Right ventricle myocardium superior (tissue), 1 donor: Measurements from ENCODE around the gene AFAP1. TPM values are rescaled to one million over a fixed set of nuclear protein-coding genes. Genes with fewer than 3 reads are reported as not detected.

Experiments used
- ATAC-seq: fragments of 200-7000 bp; cut with Tn5 transposase; one replicate; pipeline ENCODE4 v1.9.1; 2020; ENCODE audit warnings: mild to moderate bottlenecking; ENCODE audit not compliant: poor library complexity
- DNase-seq: peaks from one replicate; pipeline ENCODE4 v3.0.0-alpha.2; 2020
- intact Hi-C: fragments of 100-400 bp; cut with DNase I; formaldehyde crosslinking; loops from one replicate; pipeline ENCODE4 v1.11.2; 2022
- total RNA-seq: library from RNA; stranded (reverse); fragmentation: NEBNext Ultra II Directional; extraction: Animal tissue kit (Norgen Biotek cat#: 25700); gene quantifications from one replicate; pipeline ENCODE4 v1.2.1, GENCODE V29; 2021
- donor health status: DM: no; HTN: yes; CAD: no; lungs with severe emphysema.

AFAP1 gene
- total RNA-seq, 1 donor from 2014 or later, result 6.2 TPM

- ATAC-seq, result no peak
- peak; percentile 20 for DNase-seq
- intact Hi-C loops, result no loop called here
Observed at GRCh38 chr4:7762376-7763030, 177.2 kb downstream of the AFAP1 start.

GRCh38 chr4:7761720-7762119 is 177.9 kb downstream of the AFAP1 start:
- ATAC-seq (peak; percentile 89), DNase-seq (peak; percentile 89)
- intact Hi-C loops, result loop anchor here (1.0 kb wide), 1 partner anchor 41 kb away; no protein-coding TSS in a partner anchor

GRCh38 chr4:7761312-7761711 is 178.3 kb downstream of the AFAP1 start:
- peak; percentile 30 for DNase-seq
- intact Hi-C loops, result loop anchor here (1.0 kb wide), 1 partner anchor 41 kb away; no protein-coding TSS in a partner anchor

GRCh38 chr4:7760706-7761105 is 179.0 kb downstream of the AFAP1 start:
- DNase-seq (peak; percentile 27), ATAC-seq (no peak)
- intact Hi-C loops, result loop anchor here (1.0 kb wide), 1 partner anchor 42 kb away; no protein-coding TSS in a partner anchor

More at GRCh38 chr4:7761312-7761711, 178.3 kb downstream of the AFAP1 start:
- ATAC-seq, result no peak

GRCh38 chr4:7760228-7760627 is 179.4 kb downstream of the AFAP1 start:
- no peak for ATAC-seq
- peak; percentile 37 for DNase-seq
- intact Hi-C loops, result no loop called here

GRCh38 chr4:7759635-7760034 is 180.0 kb downstream of the AFAP1 start:
- DNase-seq, result peak; percentile 41
- no peak for ATAC-seq
- intact Hi-C loops, result no loop called here

GRCh38 chr4:7759216-7759615 is 180.4 kb downstream of the AFAP1 start:
- ATAC-seq (no peak), DNase-seq (no peak)
- intact Hi-C loops, result no loop called here

- DNase-seq (peak; percentile 35), ATAC-seq (no peak)
- intact Hi-C loops, result no loop called here
Observed at GRCh38 chr4:7758476-7758875, 181.2 kb downstream of the AFAP1 start.

- DNase-seq (peak; percentile 40), ATAC-seq (no peak)
- intact Hi-C loops, result no loop called here
Observed at GRCh38 chr4:7757501-7758471, 181.9 kb downstream of the AFAP1 start.

- DNase-seq (peak; percentile 36), ATAC-seq (no peak)
- intact Hi-C loops, result no loop called here
Observed at GRCh38 chr4:7756561-7757355, 182.9 kb downstream of the AFAP1 start.

- ATAC-seq, result no peak
- peak; percentile 33 for DNase-seq
- intact Hi-C loops, result no loop called here
Observed at GRCh38 chr4:7756071-7756470, 183.6 kb downstream of the AFAP1 start.

- DNase-seq, result peak; percentile 26
- intact Hi-C loops, result no loop called here
- ATAC-seq, result no peak
Observed at GRCh38 chr4:7755561-7755960, 184.1 kb downstream of the AFAP1 start.

GRCh38 chr4:7754565-7755262 is 184.9 kb downstream of the AFAP1 start:
- intact Hi-C loops, result no loop called here
- ATAC-seq (no peak), DNase-seq (peak; percentile 31)

GRCh38 chr4:7753931-7754465 is 185.7 kb downstream of the AFAP1 start:
- ATAC-seq (no peak), DNase-seq (peak; percentile 14)
- intact Hi-C loops, result no loop called here

- DNase-seq (peak; percentile 32), ATAC-seq (no peak)
- intact Hi-C loops, result no loop called here
Observed at GRCh38 chr4:7753271-7753670, 186.4 kb downstream of the AFAP1 start.

GRCh38 chr4:7752649-7753048 is 187.0 kb downstream of the AFAP1 start:
- ATAC-seq (no peak), DNase-seq (peak; percentile 26)
- intact Hi-C loops, result no loop called here

GRCh38 chr4:7750972-7751371 is 188.7 kb downstream of the AFAP1 start:
- intact Hi-C loops, result no loop called here
- no peak for DNase-seq
- no peak for ATAC-seq

GRCh38 chr4:7750523-7750922 is 189.1 kb downstream of the AFAP1 start:
- intact Hi-C loops, result no loop called here
- no peak for DNase-seq
- no peak for ATAC-seq
